ENCODE data around the gene SPAG9.

- TF ChIP-seq, protein P1, sequence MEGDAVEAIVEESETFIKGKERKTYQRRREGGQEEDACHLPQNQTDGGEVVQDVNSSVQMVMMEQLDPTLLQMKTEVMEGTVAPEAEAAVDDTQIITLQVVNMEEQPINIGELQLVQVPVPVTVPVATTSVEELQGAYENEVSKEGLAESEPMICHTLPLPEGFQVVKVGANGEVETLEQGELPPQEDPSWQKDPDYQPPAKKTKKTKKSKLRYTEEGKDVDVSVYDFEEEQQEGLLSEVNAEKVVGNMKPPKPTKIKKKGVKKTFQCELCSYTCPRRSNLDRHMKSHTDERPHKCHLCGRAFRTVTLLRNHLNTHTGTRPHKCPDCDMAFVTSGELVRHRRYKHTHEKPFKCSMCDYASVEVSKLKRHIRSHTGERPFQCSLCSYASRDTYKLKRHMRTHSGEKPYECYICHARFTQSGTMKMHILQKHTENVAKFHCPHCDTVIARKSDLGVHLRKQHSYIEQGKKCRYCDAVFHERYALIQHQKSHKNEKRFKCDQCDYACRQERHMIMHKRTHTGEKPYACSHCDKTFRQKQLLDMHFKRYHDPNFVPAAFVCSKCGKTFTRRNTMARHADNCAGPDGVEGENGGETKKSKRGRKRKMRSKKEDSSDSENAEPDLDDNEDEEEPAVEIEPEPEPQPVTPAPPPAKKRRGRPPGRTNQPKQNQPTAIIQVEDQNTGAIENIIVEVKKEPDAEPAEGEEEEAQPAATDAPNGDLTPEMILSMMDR (IDR thresholded peaks at IDR 0.05) = no peak
- TF ChIP-seq POLR2A (IDR thresholded peaks at IDR 0.05) = no peak
These were observed 201.8 kb downstream of the SPAG9 start for GRCh38 chr17:50918933-50919296.

Measured in upper lobe of left lung (tissue), 4 donors.